Ovary (tissue), 3 donors: Measurements from ENCODE around the gene DAAM1.

Experiments
- CTCF ChIP-seq, 3 donors: fragments of 450-650 bp in 2 of 3; fragments of 200-600 bp in 1 of 3; IDR thresholded peaks; one replicate each; pipeline versions ENCODE4 v1.5.1 to v1.8.0; 2016 to 2022; ENCODE audit warnings: antibody characterized with exemption in 3 of 3, mild to moderate bottlenecking in 1 of 3
- POLR2A ChIP-seq: fragments of 450-650 bp; IDR thresholded peaks from one replicate; pipeline ENCODE4 v1.6.1; 2017; ENCODE audit warnings: antibody characterized with exemption, mild to moderate bottlenecking, moderate library complexity
- donor health status: DM: no; HTN: no; CAD: no.

- TF ChIP-seq CTCF (IDR thresholded peaks at IDR 0.05) (no peak), POLR2A (no peak)
Measured at GRCh38 chr14:59302313-59302712, 113.8 kb downstream of the DAAM1 start.
